Breast epithelium (tissue), 3 donors: ENCODE results near the gene HSPB7.

ENCODE experiments used
- CTCF ChIP-seq, 3 donors: fragments of 450-650 bp; IDR thresholded peaks; one replicate each; pipeline ENCODE4 v1.5.1; 2016 to 2017; ENCODE audit warnings: antibody characterized with exemption in 3 of 3, mild to moderate bottlenecking in 3 of 3, moderate library complexity in 3 of 3
- POLR2A ChIP-seq: fragments of 450-650 bp; IDR thresholded peaks from one replicate; pipeline ENCODE4 v1.6.1; 2016; ENCODE audit warnings: antibody characterized with exemption, mild to moderate bottlenecking, moderate library complexity

GRCh38 chr1:16009678-16010077 is 8.2 kb downstream of the HSPB7 start:
- TF ChIP-seq CTCF (IDR thresholded peaks at IDR 0.05) = no peak
- TF ChIP-seq POLR2A = no peak
